Activated T-cell treated with anti-CD3 and anti-CD28 coated beads, Interleukin-2, amount 50 U/mL, for 72 hours (primary cell): ENCODE results near the gene SORBS1. TPM values are rescaled to one million over a fixed set of nuclear protein-coding genes. Genes with fewer than 3 reads are reported as not detected.

Experiments
- ATAC-seq, 2 donors: fragments of 150-1000 bp; cut with Tn5 transposase; replicated peaks in 1 of 2; 2 replicates each; pipeline ENCODE4 v1.10.0; 2021; ENCODE audit warnings: moderate library complexity in 2 of 2, mild to moderate bottlenecking in 1 of 2
- DNase-seq, 2 donors: peaks; one replicate each; pipeline ENCODE4 v3.0.0; 2021 to 2022; ENCODE audit warnings: mixed read lengths in 1 of 2
- H3K27ac Mint-ChIP-seq: one replicate; pipeline ENCODE4 v1.8.0; 2022; ENCODE audit warnings: mild to moderate bottlenecking, moderate library complexity, mixed read lengths
- H3K27me3 Mint-ChIP-seq: one replicate; pipeline ENCODE4 v1.8.0; 2022; ENCODE audit warnings: low read depth, mixed read lengths
- H3K36me3 Mint-ChIP-seq, 2 donors: one replicate each; pipeline ENCODE4 v1.8.0; 2022; ENCODE audit warnings: mixed read lengths in 2 of 2, mild to moderate bottlenecking in 1 of 2; ENCODE audit not compliant: insufficient read depth in 2 of 2
- H3K4me1 Mint-ChIP-seq: one replicate; pipeline ENCODE4 v1.8.0; 2022; ENCODE audit warnings: low read depth, mixed read lengths
- H3K4me3 Mint-ChIP-seq, 2 donors: one replicate each; pipeline ENCODE4 v1.8.0; 2022; ENCODE audit warnings: mild to moderate bottlenecking in 2 of 2, mixed read lengths in 2 of 2, moderate library complexity in 2 of 2
- H3K9me3 Mint-ChIP-seq, 2 donors: one replicate each; pipeline ENCODE4 v1.8.0; 2022; ENCODE audit warnings: mixed read lengths in 2 of 2
- total RNA-seq, 2 donors: library from RNA; stranded (reverse); gene quantifications; one replicate each; pipeline ENCODE4 v1.2.3, GENCODE V29; 2022

Gene SORBS1
- 1 to 10 TPM; 1.2 to 2.4 TPM for total RNA-seq

- Mint-ChIP-seq H3K4me3 (peak within 1 kb of the TSS; percentile 97 to 99), H3K9me3 (no peaks in the 10 kb centered on the region), H3K36me3 (peaks cover 0 to 1% of the 10 kb centered on the region in 2 donors), H3K27ac (peak within 1 kb of the TSS; percentile 17), H3K4me1 (peaks cover 20% of the 10 kb centered on the region), H3K27me3 (peaks cover 35% of the 10 kb centered on the region)
- DNase-seq (peak; percentile 93 to 94), ATAC-seq (peak; percentile 98 to 99)
Observed at GRCh38 chr10:95561177-95561863, at the start of gene SORBS1. SORBS1 (minus strand) TSS chr10:95561371; CDS start chr10:95441135, 120,236 bp downstream.

GRCh38 chr10:95610727-95611126 is 49.6 kb upstream of the SORBS1 start:
- peaks cover 14 to 31% of the 10 kb centered on the region in 2 donors for H3K36me3 Mint-ChIP-seq

DNA sequence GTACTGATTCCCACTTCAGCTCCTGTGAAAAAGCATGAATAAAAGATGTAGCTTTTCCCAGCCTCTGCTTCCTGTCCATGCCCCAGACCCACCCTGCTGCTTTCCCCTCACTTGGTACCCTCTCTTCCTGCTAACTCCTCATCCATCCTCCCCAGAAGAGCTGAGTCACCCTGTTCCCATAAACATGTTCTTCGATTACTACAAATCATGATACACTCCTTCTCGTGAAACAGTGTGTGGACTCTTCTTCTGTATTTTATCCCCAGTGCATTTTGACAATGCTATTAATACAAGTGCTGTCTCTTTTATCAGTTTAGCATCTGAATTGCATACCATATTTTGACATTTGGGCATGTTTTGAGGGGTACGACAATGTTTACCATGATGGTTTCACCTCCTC is 45.8 kb upstream of the SORBS1 start:
- peaks cover 7 to 11% of the 10 kb centered on the region in 2 donors for H3K36me3 Mint-ChIP-seq
- no peak overlapping the region for H3K27ac Mint-ChIP-seq

More at GRCh38 chr10:95610727-95611126, 49.6 kb upstream of the SORBS1 start:
- no peak for DNase-seq
- Mint-ChIP-seq H3K27me3 (no peaks in the 10 kb centered on the region), H3K4me3 (no peak overlapping the region), H3K27ac (no peak overlapping the region), H3K4me1 (no peaks in the 10 kb centered on the region), H3K9me3 (no peaks in the 10 kb centered on the region)
- no peak for ATAC-seq

DNA sequence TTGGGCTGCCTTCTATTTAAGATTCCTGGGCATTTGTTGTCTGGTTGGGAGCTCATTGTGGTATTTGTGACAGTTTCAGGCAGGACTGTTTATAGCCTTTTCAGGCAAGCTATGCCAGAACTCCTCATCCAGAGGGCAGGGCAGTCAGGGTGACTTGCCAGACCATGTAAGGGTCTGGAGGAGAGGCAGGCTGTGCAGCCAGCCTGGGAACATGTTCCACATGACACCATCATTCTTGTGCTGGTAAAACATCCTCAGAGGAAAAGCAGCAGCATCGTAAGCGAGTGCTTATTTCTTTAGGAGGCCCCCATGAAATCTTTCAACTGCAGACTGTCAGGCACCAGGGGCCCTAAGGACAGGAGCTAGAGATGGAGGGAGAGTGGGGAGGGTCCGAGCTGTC is 44.0 kb upstream of the SORBS1 start:
- Mint-ChIP-seq H3K36me3 (peaks cover 0 to 11% of the 10 kb centered on the region in 2 donors), H3K27me3 (no peaks in the 10 kb centered on the region), H3K9me3 (no peaks in the 10 kb centered on the region), H3K4me3 (no peak overlapping the region), H3K27ac (no peak overlapping the region), H3K4me1 (no peaks in the 10 kb centered on the region)
- DNase-seq (no peak), ATAC-seq (no peak)

More for the DNA sequence above, 45.8 kb upstream of the SORBS1 start:
- ATAC-seq: no peak
- H3K9me3 Mint-ChIP-seq: no peaks in the 10 kb centered on the region
- no peaks in the 10 kb centered on the region for H3K27me3 Mint-ChIP-seq
- H3K4me3 Mint-ChIP-seq: no peak overlapping the region
- DNase-seq: no peak
- no peaks in the 10 kb centered on the region for H3K4me1 Mint-ChIP-seq

- no peaks in the 10 kb centered on the region for H3K4me1 Mint-ChIP-seq
Observed at GRCh38 chr10:95604630-95605029, 43.5 kb upstream of the SORBS1 start.

GRCh38 chr10:95602382-95602781 is 41.2 kb upstream of the SORBS1 start:
- DNase-seq (no peak), ATAC-seq (no peak)
- Mint-ChIP-seq H3K27me3 (no peaks in the 10 kb centered on the region), H3K4me3 (no peak overlapping the region), H3K4me1 (no peaks in the 10 kb centered on the region), H3K9me3 (no peaks in the 10 kb centered on the region), H3K27ac (no peak overlapping the region), H3K36me3 (peaks cover 0 to 3% of the 10 kb centered on the region in 2 donors)

More at GRCh38 chr10:95604630-95605029, 43.5 kb upstream of the SORBS1 start:
- no peak overlapping the region for H3K27ac Mint-ChIP-seq
- no peaks in the 10 kb centered on the region for H3K9me3 Mint-ChIP-seq
- peaks cover 0 to 8% of the 10 kb centered on the region in 2 donors for H3K36me3 Mint-ChIP-seq
- H3K27me3 Mint-ChIP-seq: no peaks in the 10 kb centered on the region
- no peak for ATAC-seq
- no peak overlapping the region for H3K4me3 Mint-ChIP-seq
- DNase-seq: no peak

DNA sequence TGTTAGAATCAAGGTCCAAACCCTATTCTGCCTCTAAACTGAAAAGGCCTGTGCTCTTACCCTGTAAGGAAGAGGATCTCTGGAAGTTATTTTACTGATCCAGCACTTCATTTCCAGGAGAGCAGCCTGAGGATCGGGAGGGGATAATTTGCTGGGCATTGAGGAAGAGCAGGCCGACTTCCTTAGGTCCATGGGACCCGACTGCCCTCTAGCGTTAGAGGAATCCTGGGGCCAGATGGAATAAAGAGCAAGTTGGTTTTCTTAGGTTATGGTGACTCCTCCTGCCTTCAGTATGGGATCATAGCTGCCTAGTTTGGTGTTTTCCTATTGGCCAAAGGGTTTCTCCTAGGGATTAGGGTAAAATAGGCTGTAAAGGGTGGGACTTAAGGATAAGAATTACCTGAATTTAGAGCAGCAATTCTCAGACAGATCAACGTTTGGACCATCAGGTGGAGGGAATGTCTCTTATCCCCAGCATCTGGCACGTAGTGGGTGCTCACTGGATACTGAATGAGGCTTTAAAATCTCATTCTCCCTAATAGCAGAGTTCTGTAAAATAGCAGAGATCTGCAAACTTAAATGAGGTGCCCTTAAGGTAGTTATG is 40.0 kb upstream of the SORBS1 start:
- H3K27ac Mint-ChIP-seq: no peak overlapping the region
- no peaks in the 10 kb centered on the region for H3K36me3 Mint-ChIP-seq
- H3K4me3 Mint-ChIP-seq: no peak overlapping the region
- DNase-seq: peak; percentile 44 to 56
- H3K4me1 Mint-ChIP-seq: no peaks in the 10 kb centered on the region
- ATAC-seq: peak; percentile 71 to 75
- H3K9me3 Mint-ChIP-seq: no peaks in the 10 kb centered on the region
- peaks cover 6% of the 10 kb centered on the region for H3K27me3 Mint-ChIP-seq

DNA sequence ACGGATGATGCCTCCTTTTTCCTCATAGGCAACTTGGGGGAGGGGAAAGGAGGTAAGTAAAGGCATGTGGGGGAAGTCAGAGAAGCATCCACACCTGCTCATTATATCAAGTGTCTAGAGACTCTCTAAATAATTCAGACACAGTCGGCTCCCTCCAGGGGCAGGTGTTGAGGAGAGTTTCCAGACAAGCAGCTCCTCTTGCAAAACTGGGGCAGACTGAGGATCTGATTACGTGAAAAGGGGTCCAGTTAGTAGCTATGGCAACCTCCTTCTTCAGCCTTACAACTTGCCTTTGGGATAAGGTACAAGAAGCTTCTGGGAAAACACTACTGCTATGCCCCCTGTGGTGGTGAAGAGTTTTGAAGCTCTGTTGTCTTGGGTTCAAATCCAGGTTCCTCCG is 39.0 kb upstream of the SORBS1 start:
- Mint-ChIP-seq H3K27ac (no peak overlapping the region), H3K36me3 (no peaks in the 10 kb centered on the region), H3K4me3 (no peak overlapping the region), H3K4me1 (no peaks in the 10 kb centered on the region), H3K9me3 (no peaks in the 10 kb centered on the region), H3K27me3 (peaks cover 6% of the 10 kb centered on the region)
- DNase-seq: no peak
- no peak for ATAC-seq

GRCh38 chr10:95597788-95598187 is 36.6 kb upstream of the SORBS1 start:
- peaks cover 13% of the 10 kb centered on the region for H3K27me3 Mint-ChIP-seq
- DNase-seq: no peak
- H3K9me3 Mint-ChIP-seq: no peaks in the 10 kb centered on the region
- no peak for ATAC-seq
- H3K4me3 Mint-ChIP-seq: no peak overlapping the region
- H3K27ac Mint-ChIP-seq: no peak overlapping the region
- no peaks in the 10 kb centered on the region for H3K36me3 Mint-ChIP-seq
- H3K4me1 Mint-ChIP-seq: no peaks in the 10 kb centered on the region

- Mint-ChIP-seq H3K27me3 (peaks cover 17% of the 10 kb centered on the region), H3K27ac (no peak overlapping the region), H3K4me3 (no peak overlapping the region), H3K36me3 (no peaks in the 10 kb centered on the region), H3K9me3 (no peaks in the 10 kb centered on the region), H3K4me1 (no peaks in the 10 kb centered on the region)
- no peak for ATAC-seq
- no peak for DNase-seq
Observed at GRCh38 chr10:95588025-95588424, 26.9 kb upstream of the SORBS1 start.

DNA sequence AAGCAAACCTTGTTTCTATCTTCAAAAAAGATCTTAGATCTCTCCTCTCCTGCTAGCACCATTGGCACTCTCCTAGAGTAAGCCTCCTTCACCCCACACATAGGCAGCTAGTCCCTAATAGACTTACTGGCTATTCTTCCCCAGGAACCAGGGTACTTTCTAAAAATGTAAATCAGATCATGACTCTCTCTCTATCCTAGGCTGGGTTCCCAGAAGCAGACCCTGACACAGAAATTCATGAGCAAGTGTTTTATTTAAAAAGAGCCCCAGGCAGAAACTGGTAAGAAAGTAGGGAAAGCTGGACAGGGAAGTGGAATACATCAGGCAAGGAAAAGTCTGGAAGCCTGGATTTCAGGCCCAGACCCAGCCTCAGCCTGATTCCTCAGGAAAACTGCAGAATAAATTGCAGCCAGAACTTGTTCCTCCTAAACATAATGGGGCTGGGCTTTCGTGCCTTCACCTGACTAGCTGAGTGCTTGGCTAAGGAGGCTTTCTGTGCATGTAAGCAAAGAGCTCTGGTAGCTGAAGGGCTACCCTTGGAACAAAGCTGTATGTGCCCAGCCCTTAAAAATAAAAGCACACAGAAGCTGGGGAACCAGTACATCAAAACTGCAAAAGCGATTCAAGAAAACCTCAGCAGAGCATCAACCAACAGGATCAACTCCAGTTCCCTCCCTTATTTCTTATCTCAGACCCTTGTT is 18.8 kb upstream of the SORBS1 start:
- Mint-ChIP-seq H3K9me3 (no peaks in the 10 kb centered on the region), H3K36me3 (no peaks in the 10 kb centered on the region), H3K27ac (no peak overlapping the region), H3K27me3 (peaks cover 40% of the 10 kb centered on the region), H3K4me1 (no peaks in the 10 kb centered on the region), H3K4me3 (no peak overlapping the region)
- ATAC-seq (no peak), DNase-seq (no peak)

- Mint-ChIP-seq H3K36me3 (no peaks in the 10 kb centered on the region), H3K27me3 (peaks cover 44% of the 10 kb centered on the region), H3K4me3 (no peak overlapping the region), H3K4me1 (no peaks in the 10 kb centered on the region), H3K27ac (no peak overlapping the region), H3K9me3 (no peaks in the 10 kb centered on the region)
- ATAC-seq (no peak), DNase-seq (no peak)
Observed at GRCh38 chr10:95579292-95579691, 18.1 kb upstream of the SORBS1 start.

DNA sequence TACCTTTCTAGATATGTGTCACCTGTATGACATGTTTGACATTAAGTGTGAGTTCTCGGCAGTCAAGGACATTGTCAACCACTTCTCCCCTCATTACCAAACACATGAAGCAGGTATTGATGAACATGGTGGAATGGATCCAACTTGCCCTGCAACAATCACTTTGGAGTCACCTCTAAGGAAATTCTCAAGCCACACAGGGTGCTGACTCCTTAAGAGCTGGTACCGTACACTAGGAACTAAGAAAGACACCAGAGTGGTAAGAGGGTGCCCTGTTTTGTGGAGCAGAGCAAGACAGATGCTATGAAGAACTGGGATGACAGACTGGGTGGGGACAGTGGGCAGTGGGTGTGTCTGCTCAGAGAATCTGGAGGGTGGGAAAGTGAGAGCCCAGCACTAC is 17.4 kb upstream of the SORBS1 start:
- DNase-seq (no peak), ATAC-seq (no peak)
- H3K27me3 Mint-ChIP-seq: peaks cover 48% of the 10 kb centered on the region
- no peaks in the 10 kb centered on the region for H3K4me1 Mint-ChIP-seq
- H3K4me3 Mint-ChIP-seq: no peak overlapping the region
- no peaks in the 10 kb centered on the region for H3K36me3 Mint-ChIP-seq
- H3K9me3 Mint-ChIP-seq: no peaks in the 10 kb centered on the region
- H3K27ac Mint-ChIP-seq: no peak overlapping the region
